BLaER1 treated with 17β-estradiol and CSF1 and Interleukin-3, amounts not matched to agents 10 nM and 100 nM (cell line): Measurements from ENCODE around the gene MPRIP.
A peak's percentile ranks its signal among the peaks of the same experiment; 100 is the strongest.

Experiments
- H3K27ac ChIP-seq, 11 experiments: shearing (Covaris generic); formaldehyde crosslinking; 2 replicates each; pipeline ENCODE4 v1.8.1; 2022
- H3K27me3 ChIP-seq, 11 experiments: shearing (Covaris generic); formaldehyde crosslinking; 2 replicates each; pipeline ENCODE4 v1.8.1; 2022
- H3K36me3 ChIP-seq, 11 experiments: shearing (Covaris generic); formaldehyde crosslinking; 2 replicates each; pipeline ENCODE4 v1.8.1; 2022
- H3K4me1 ChIP-seq, 10 experiments: shearing (Covaris generic); formaldehyde crosslinking; 2 replicates each; pipeline ENCODE4 v1.8.1; 2022
- H3K4me2 ChIP-seq, 11 experiments: shearing (Covaris generic); formaldehyde crosslinking; 2 replicates each; pipeline ENCODE4 v1.8.1; 2022
- H3K4me3 ChIP-seq, 10 experiments: shearing (Covaris generic); formaldehyde crosslinking; 2 replicates each; pipeline ENCODE4 v1.8.1; 2022
- H3K9ac ChIP-seq, 11 experiments: shearing (Covaris generic); formaldehyde crosslinking; 2 replicates each; pipeline ENCODE4 v1.8.1; 2022
- H3K9me3 ChIP-seq, 11 experiments: shearing (Covaris generic); formaldehyde crosslinking; replicated peaks in 1 of 11; 2 replicates each; pipeline ENCODE4 v1.8.1; 2022
- H4K20me1 ChIP-seq, 11 experiments: shearing (Covaris generic); formaldehyde crosslinking; 2 replicates each; pipeline ENCODE4 v1.8.1; 2022
- Cebpa-rat ChIP-seq, 11 experiments: shearing (Covaris generic); IDR thresholded peaks; 2 replicates each; pipeline ENCODE4 v1.8.1; 2022

Gene MPRIP

GRCh38 chr17:17091856-17092756, 49.8 kb downstream of the MPRIP start:
- no peak for TF ChIP-seq Cebpa-rat (IDR thresholded peaks at IDR 0.05)
- Histone ChIP-seq H3K27me3 (no peaks in the 10 kb centered on the region), H3K27ac (no peak overlapping the region), H3K9ac (no peak overlapping the region), H4K20me1 (peaks cover 57 to 100% (median 100%) of the 10 kb centered on the region in 11 experiments; a peak in 20 of 22 replicates), H3K9me3 (no peaks in the 10 kb centered on the region), H3K4me2 (peak overlapping the region in 7 of 11 experiments; percentile 27 to 84 (median 79); a peak in 15 of 22 replicates), H3K4me3 (no peak overlapping the region), H3K4me1 (peaks cover 18 to 99% (median 91%) of the 10 kb centered on the region in 10 experiments; a peak in 19 of 20 replicates), H3K36me3 (peaks cover 21 to 90% (median 75%) of the 10 kb centered on the region in 11 experiments)

- Histone ChIP-seq H3K4me3 (no peak overlapping the region), H3K9ac (no peak overlapping the region), H3K9me3 (no peaks in the 10 kb centered on the region), H3K4me2 (peak overlapping the region in 4 of 11 experiments; percentile 79 to 84 (median 83); a peak in 7 of 22 replicates), H3K27me3 (no peaks in the 10 kb centered on the region), H3K27ac (peak overlapping the region in 1 of 11 experiments; percentile 27; a peak in 1 of 22 replicates), H3K4me1 (peaks cover 4 to 99% (median 91%) of the 10 kb centered on the region in 10 experiments; a peak in 19 of 20 replicates), H3K36me3 (peaks cover 22 to 86% (median 70%) of the 10 kb centered on the region in 11 experiments), H4K20me1 (peaks cover 45 to 100% (median 99%) of the 10 kb centered on the region in 11 experiments; a peak in 20 of 22 replicates)
- no peak for TF ChIP-seq Cebpa-rat (IDR thresholded peaks at IDR 0.05)
These were observed 51.5 kb downstream of the MPRIP start for GRCh38 chr17:17093764-17094163.

- Histone ChIP-seq H4K20me1 (peaks cover 32 to 100% (median 99%) of the 10 kb centered on the region in 11 experiments; a peak in 20 of 22 replicates), H3K27ac (no peak overlapping the region), H3K9ac (no peak overlapping the region), H3K9me3 (no peaks in the 10 kb centered on the region), H3K27me3 (no peaks in the 10 kb centered on the region), H3K4me3 (no peak overlapping the region), H3K4me1 (peaks cover 0 to 96% (median 81%) of the 10 kb centered on the region in 10 experiments; a peak in 16 of 20 replicates), H3K36me3 (peaks cover 10 to 85% (median 61%) of the 10 kb centered on the region in 11 experiments; a peak in 20 of 22 replicates), H3K4me2 (peak overlapping the region in 6 of 11 experiments; percentile 0 to 28 (median 10); a peak in 4 of 22 replicates)
- TF ChIP-seq Cebpa-rat (IDR thresholded peaks at IDR 0.05): no peak
These were observed 54.4 kb downstream of the MPRIP start for GRCh38 chr17:17096438-17097178.

- Histone ChIP-seq H4K20me1 (peaks cover 32 to 100% (median 99%) of the 10 kb centered on the region in 11 experiments; a peak in 20 of 22 replicates), H3K27ac (0 out of 22 replicates have a peak overlapping the region, but pooled peaks of 1 of the 11 experiments have one; percentile 13), H3K9me3 (no peaks in the 10 kb centered on the region), H3K4me2 (peak overlapping the region in 6 of 11 experiments; percentile 2 to 50 (median 46); a peak in 9 of 22 replicates), H3K36me3 (peaks cover 10 to 82% (median 59%) of the 10 kb centered on the region in 11 experiments; a peak in 20 of 22 replicates), H3K4me3 (no peak overlapping the region), H3K27me3 (no peaks in the 10 kb centered on the region), H3K9ac (peak overlapping the region in 3 of 11 experiments; percentile 27 to 49 (median 39); a peak in 2 of 22 replicates), H3K4me1 (peaks cover 8 to 96% (median 81%) of the 10 kb centered on the region in 10 experiments; a peak in 18 of 20 replicates)
- TF ChIP-seq Cebpa-rat (IDR thresholded peaks at IDR 0.05): no peak
These were observed 55.6 kb downstream of the MPRIP start for GRCh38 chr17:17097763-17098345.

- Histone ChIP-seq H3K4me3 (no peak overlapping the region), H3K9ac (peak overlapping the region in 3 of 11 experiments; percentile 27 to 49 (median 39); a peak in 3 of 22 replicates), H3K27me3 (no peaks in the 10 kb centered on the region), H3K36me3 (peaks cover 10 to 82% (median 59%) of the 10 kb centered on the region in 11 experiments; a peak in 20 of 22 replicates), H3K9me3 (no peaks in the 10 kb centered on the region), H3K4me2 (peak overlapping the region in 6 of 11 experiments; percentile 2 to 50 (median 46); a peak in 7 of 22 replicates), H4K20me1 (peaks cover 29 to 100% (median 99%) of the 10 kb centered on the region in 11 experiments; a peak in 20 of 22 replicates), H3K27ac (peak overlapping the region in 2 of 11 experiments; percentile 13 to 35; a peak in 1 of 22 replicates), H3K4me1 (peaks cover 14 to 96% (median 81%) of the 10 kb centered on the region in 10 experiments; a peak in 18 of 20 replicates)
- TF ChIP-seq Cebpa-rat (IDR thresholded peaks at IDR 0.05): no peak
These were observed 56.4 kb downstream of the MPRIP start for GRCh38 chr17:17098551-17099179.

GRCh38 chr17:17102176-17102575, 59.9 kb downstream of the MPRIP start:
- H4K20me1 ChIP-seq: peaks cover 51 to 100% (median 99%) of the 10 kb centered on the region in 11 experiments; a peak in 21 of 22 replicates
- H3K4me3 ChIP-seq: no peak overlapping the region; a peak in 1 of 20 replicates

GRCh38 chr17:17103160-17103559, 60.9 kb downstream of the MPRIP start:
- Histone ChIP-seq H3K9me3 (no peaks in the 10 kb centered on the region), H3K27ac (peak overlapping the region in 4 of 11 experiments; percentile 7 to 48 (median 28); a peak in 6 of 22 replicates), H3K4me2 (peak overlapping the region in 10 of 11 experiments; percentile 23 to 69 (median 53); a peak in 18 of 22 replicates), H4K20me1 (peaks cover 59 to 100% (median 99%) of the 10 kb centered on the region in 11 experiments; a peak in 21 of 22 replicates), H3K4me3 (no peak overlapping the region), H3K4me1 (peaks cover 35 to 98% (median 88%) of the 10 kb centered on the region in 10 experiments), H3K9ac (peak overlapping the region in 4 of 11 experiments; percentile 4 to 56 (median 26); a peak in 7 of 22 replicates), H3K36me3 (peaks cover 0 to 81% (median 38%) of the 10 kb centered on the region in 11 experiments; a peak in 18 of 22 replicates), H3K27me3 (no peaks in the 10 kb centered on the region)
- TF ChIP-seq Cebpa-rat (IDR thresholded peaks at IDR 0.05): no peak

More at GRCh38 chr17:17102176-17102575, 59.9 kb downstream of the MPRIP start:
- Histone ChIP-seq H3K27ac (0 out of 22 replicates have a peak overlapping the region, but pooled peaks of 1 of the 11 experiments have one; percentile 35), H3K4me1 (peaks cover 25 to 98% (median 88%) of the 10 kb centered on the region in 10 experiments), H3K9me3 (no peaks in the 10 kb centered on the region), H3K27me3 (no peaks in the 10 kb centered on the region), H3K4me2 (peak overlapping the region in 9 of 11 experiments; percentile 23 to 69 (median 55); a peak in 17 of 22 replicates), H3K36me3 (peaks cover 9 to 82% (median 48%) of the 10 kb centered on the region in 11 experiments; a peak in 20 of 22 replicates), H3K9ac (no peak overlapping the region)
- TF ChIP-seq Cebpa-rat (IDR thresholded peaks at IDR 0.05): no peak
